ENCODE results near the gene MVB12B. TPM values are rescaled to one million over a fixed set of nuclear protein-coding genes. Genes with fewer than 3 reads are reported as not detected.

MVB12B gene
- total RNA-seq, 1 donor from 2014 or later = 47.5 TPM

- intact Hi-C loops (cut with DNase I) = no loop called here
- DNase-seq (no peak), ATAC-seq (no peak)
- Histone ChIP-seq H3K4me3 (no peak overlapping the region), H3K4me1 (no peaks in the 10 kb centered on the region), H3K36me3 (peaks cover 4% of the 10 kb centered on the region), H3K9me3 (no peaks in the 10 kb centered on the region), H3K27me3 (no peaks in the 10 kb centered on the region), H3K27ac (no peak overlapping the region)
- TF ChIP-seq, protein P1, sequence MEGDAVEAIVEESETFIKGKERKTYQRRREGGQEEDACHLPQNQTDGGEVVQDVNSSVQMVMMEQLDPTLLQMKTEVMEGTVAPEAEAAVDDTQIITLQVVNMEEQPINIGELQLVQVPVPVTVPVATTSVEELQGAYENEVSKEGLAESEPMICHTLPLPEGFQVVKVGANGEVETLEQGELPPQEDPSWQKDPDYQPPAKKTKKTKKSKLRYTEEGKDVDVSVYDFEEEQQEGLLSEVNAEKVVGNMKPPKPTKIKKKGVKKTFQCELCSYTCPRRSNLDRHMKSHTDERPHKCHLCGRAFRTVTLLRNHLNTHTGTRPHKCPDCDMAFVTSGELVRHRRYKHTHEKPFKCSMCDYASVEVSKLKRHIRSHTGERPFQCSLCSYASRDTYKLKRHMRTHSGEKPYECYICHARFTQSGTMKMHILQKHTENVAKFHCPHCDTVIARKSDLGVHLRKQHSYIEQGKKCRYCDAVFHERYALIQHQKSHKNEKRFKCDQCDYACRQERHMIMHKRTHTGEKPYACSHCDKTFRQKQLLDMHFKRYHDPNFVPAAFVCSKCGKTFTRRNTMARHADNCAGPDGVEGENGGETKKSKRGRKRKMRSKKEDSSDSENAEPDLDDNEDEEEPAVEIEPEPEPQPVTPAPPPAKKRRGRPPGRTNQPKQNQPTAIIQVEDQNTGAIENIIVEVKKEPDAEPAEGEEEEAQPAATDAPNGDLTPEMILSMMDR (IDR thresholded peaks at IDR 0.05) = no peak
Measured at GRCh38 chr9:126451316-126451885, 124.8 kb downstream of the MVB12B start.

DNA sequence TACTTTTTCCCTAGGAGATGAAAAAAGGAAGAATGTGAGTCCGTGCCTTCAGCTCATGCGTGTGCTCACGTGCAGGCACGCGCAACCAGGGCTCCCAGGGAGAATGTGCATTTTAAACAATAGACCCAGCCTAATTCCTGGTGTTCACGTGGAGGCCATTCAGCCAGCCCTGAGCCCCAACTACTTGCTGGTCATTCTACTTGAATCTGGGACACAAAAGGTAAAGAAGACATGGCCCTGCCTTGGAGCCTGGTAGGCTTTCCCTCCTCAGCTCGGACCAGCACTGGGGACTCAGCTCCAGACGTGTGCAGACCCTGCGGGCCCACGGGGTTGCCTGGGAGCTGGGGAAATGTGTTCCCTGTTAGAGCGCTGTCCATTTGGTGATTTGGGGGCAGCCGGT is 125.5 kb downstream of the MVB12B start:
- peaks cover 4% of the 10 kb centered on the region for H3K36me3 ChIP-seq
- no peaks in the 10 kb centered on the region for H3K27me3 ChIP-seq
- no peaks in the 10 kb centered on the region for H3K9me3 ChIP-seq
- intact Hi-C loops (cut with DNase I) = no loop called here
- H3K4me1 ChIP-seq = no peaks in the 10 kb centered on the region
- no peak overlapping the region for H3K27ac ChIP-seq
- TF ChIP-seq, protein P1 (IDR thresholded peaks at IDR 0.05) = no peak
- ATAC-seq (no peak), DNase-seq (no peak)
- no peak overlapping the region for H3K4me3 ChIP-seq

DNA sequence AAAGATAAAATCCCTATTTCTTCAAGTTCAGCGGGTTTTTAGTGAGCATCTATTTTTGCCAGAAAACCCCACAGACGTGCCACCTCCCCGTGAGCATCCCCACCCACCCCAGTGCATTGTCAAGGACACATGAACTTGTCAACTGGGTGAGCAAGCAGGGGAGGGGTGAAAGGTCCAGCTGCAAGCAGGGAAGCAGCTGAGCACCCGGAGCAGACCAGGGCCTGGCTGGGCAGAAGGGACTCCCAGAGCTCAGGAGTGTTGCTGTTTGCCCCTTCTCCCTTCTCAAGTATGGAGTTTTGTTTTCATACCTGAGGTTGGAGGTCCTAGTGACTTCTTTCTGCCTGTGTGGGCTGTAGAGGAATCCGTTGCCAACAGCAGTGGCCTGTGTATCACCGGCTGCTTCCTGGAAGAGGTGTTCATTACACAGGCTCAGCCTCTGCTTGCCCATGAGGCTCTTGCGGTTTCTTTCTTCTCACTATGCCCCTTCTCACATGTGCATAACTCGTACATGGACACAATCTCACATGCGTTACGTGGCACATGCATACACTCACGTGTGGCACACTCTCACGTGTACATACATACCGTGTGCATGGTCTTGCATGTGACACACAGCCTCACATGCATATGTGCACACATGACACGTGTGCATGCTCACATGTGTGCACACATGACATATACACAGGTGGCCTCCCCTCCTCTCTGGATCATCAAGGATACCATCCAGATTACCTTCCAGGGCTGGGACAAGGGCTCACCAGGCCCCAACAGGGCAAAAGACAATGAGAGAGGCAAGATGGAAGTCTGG is 126.7 kb downstream of the MVB12B start:
- no peaks in the 10 kb centered on the region for H3K9me3 ChIP-seq
- intact Hi-C loops (cut with DNase I) = no loop called here
- no peak for DNase-seq
- H3K4me1 ChIP-seq = no peaks in the 10 kb centered on the region
- H3K4me3 ChIP-seq = no peak overlapping the region
- H3K36me3 ChIP-seq = peaks cover 4% of the 10 kb centered on the region
- ATAC-seq = no peak
- no peaks in the 10 kb centered on the region for H3K27me3 ChIP-seq
- no peak overlapping the region for H3K27ac ChIP-seq
- TF ChIP-seq, protein P1 (IDR thresholded peaks at IDR 0.05) = no peak

GRCh38 chr9:126454215-126454614 is 127.6 kb downstream of the MVB12B start:
- intact Hi-C loops (cut with DNase I) = no loop called here
- no peak for ATAC-seq

DNA sequence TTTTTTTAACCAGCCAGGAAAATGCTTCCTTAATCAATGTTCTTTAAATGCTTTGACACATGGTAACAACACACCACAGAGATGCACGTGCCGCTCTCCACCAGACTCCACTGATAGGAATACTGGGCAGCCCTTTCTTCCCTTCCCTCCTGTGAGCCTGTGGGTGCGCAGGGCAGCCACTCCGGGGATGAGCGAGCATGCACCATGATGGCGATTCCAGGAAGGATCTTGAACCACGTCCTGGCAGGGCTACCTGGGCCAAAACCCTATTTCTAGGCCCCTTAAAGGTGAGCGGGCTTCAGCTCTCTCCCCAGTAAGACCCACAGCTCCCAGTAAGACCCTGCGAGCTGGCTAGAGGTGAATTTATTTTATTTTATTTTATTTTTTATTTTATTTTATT is 128.2 kb downstream of the MVB12B start:
- TF ChIP-seq, protein P1 (IDR thresholded peaks at IDR 0.05) = no peak
- H3K4me3 ChIP-seq = no peak overlapping the region
- H3K36me3 ChIP-seq = peaks cover 4% of the 10 kb centered on the region
- no peaks in the 10 kb centered on the region for H3K4me1 ChIP-seq
- no peaks in the 10 kb centered on the region for H3K27me3 ChIP-seq
- DNase-seq (no peak), ATAC-seq (no peak)
- H3K9me3 ChIP-seq = no peaks in the 10 kb centered on the region
- intact Hi-C loops (cut with DNase I) = no loop called here
- no peak overlapping the region for H3K27ac ChIP-seq

More at GRCh38 chr9:126454215-126454614, 127.6 kb downstream of the MVB12B start:
- Histone ChIP-seq H3K4me1 (no peaks in the 10 kb centered on the region), H3K27me3 (no peaks in the 10 kb centered on the region), H3K27ac (no peak overlapping the region), H3K9me3 (no peaks in the 10 kb centered on the region), H3K36me3 (peaks cover 4% of the 10 kb centered on the region), H3K4me3 (no peak overlapping the region)
- TF ChIP-seq, protein P1 (IDR thresholded peaks at IDR 0.05) = no peak
- no peak for DNase-seq
